ENCODE data around the gene DISP3.

The DISP3 gene

DNA sequence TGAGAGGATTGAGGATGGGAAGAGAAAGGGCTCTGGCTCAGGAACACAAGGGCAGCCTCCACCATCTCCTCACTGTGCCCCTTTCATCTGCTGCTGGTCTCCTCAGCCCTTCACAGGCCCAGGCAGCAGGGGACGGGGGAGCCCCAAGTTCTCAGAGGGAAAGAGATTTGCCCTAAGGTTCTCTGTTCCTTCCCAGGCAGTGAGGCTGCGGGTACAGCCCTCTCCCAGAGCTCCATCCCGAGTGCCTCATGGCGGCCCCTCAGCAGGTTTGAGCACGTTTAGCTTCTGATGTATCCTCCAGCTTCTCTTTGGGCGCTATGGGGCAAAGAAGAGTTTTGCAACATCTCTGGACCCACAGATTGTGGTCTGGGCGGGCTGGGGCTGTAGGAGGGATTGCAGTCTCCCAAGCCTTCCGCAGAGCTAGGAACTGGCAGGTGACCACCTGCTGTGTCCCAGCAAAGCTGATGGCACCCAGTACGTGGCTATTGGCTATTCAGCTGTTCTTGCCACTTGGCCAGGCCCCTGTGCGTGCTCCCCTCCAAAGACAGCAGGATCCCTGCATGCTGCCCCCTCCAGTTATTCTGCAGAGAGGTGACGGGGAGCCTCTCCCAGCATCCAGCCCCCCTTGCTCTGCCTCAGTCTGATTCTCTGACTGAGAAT lies 10.1 kb downstream of the DISP3 start:
- no peak for DNase-seq

DNA sequence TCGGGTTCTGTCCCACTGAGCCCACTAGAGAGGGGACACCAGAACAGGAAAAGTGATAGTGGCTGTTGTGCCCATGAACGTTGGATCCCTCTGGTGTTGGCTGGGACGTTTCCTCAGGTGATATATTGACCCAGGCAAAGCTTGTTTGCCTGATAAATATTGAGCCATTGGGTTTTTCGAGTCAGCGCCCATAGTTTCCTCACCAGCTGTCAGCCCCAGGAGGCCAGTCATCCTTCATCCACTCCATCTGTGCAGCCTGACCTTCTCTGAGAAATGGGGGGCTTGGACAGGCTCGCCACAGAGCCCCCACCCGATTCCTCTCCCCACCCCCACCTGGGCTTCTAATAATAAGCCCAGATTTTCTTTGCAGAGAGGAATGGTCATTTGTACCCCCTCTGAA lies 13.3 kb downstream of the DISP3 start:
- DNase-seq, result no peak

DNA sequence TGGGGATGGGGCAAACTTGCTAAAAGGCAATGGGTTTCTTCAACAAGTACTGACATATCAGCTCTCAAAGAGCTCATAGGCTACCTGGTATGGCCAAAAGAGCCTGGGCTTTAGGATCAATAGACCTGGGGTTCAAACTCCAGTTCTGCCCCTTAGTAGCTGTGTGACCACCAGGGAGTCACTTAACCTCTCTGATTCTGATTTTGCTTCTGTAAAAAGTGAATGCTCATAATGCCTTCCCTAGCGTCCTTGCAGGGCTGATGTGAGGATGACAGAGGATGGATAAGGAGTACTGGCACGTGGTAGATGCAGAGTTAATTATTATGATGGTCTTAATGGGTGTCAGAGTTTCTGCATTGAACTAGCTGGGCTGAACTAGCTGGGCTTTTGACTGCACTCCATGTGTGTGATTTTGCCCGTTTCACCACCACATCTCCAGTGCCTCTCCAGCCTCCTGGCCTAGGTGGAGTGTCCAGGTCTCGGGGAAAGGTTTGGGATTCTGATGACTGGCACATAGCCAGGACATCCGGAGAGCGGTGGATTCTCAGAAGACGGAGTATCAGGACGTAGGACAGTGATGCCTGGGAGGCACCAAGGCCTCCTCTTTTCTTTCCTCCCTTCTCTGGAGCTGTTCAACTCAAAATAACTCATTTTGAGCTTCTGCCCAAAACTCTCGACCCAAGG lies 15.2 kb downstream of the DISP3 start:
- no peak for DNase-seq

DNA sequence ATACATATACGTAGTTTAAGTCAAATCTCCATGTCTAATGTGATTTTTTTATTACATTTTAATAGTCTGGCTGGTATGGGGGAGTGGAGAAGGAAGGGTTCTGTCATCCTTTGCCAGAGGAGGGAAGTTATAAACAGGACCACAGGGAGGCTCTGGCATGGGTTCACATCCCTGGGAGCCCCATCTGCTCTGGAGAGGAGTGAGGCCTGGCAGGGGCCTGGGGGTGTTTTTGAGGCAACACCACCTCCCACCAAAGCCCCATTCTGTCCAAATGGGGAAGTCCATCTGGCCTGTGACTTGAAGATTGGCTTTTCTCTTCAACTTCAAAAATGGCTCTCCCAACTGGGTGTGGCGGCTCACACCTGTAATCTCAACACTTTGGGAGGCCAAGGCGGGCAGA lies 15.8 kb downstream of the DISP3 start:
- DNase-seq, result no peak

DNA sequence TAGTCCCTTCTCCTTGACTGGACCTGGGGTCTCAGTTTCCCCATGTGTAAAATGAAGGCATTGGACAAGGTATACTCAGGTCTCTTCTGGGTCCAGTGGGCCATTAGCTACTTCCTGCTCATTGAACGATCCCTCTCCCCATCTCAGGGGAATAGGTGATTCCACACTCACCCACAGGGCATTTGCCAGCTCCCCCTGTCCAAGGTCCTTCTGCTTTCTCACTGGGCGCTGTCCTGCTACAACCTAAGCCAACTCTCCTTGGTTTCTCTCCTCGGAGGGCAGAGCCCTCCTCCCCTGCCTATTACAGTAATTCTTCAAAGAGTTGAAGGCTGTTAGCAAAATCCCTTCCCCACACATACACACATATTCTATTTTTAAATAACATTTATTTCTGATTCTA lies 16.6 kb downstream of the DISP3 start:
- DNase-seq, result no peak

DNA sequence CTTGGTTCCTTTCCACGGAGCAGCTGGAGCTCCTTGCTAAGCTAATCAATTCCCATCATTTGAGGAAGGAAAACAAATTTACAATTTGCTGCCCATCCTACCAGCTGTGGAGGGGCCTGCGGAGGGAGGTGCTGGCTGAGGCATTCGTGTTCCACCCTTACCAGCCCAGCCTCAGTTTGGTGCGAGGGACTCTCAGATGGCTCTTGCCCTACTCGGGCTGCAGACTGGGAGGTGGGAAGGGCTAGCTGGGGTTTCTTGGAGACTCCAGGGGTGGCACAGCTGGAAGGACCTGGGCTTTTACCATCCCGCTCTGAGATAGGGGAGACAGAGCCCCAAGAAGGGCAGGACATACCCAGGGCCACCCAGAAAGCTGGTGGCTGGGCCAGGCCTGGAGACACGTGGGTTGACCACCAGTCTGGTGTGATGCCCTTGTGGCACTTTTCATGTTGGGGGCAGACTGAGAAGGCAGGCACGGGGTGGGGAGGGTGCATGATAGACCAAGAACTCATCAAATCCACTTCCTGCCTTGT lies 17.7 kb downstream of the DISP3 start:
- DNase-seq, result no peak

DNA sequence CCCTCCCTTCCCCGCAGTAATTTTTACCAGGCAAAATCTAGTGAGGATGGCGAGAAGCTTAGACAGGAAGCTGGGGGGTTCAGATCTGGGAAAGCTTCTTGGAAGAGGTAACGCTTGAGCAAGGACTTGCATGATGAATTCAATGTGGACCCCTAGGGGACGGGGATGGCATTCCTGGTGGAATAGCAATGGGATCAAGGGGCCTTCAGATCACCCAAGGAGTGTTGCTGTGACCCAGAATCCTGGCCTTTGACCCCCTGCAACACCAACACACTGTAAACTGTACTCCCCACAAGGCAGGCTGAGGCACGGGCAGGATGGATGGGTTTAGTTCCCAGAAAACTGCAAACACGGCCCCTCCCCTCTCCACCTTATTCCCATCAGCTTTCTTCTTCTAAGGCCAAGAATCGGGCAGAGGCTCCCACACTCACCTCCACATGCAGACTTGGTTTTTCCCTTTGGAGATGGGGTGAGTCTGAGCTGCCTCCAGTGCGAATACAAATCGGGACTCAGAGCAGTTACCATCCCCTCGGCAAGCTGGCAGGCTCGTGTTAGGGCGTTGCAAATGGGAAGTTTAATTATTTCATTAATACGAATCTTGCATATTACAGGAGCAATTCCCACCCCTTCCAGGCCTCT lies 20.1 kb downstream of the DISP3 start:
- no peak for DNase-seq

DNA sequence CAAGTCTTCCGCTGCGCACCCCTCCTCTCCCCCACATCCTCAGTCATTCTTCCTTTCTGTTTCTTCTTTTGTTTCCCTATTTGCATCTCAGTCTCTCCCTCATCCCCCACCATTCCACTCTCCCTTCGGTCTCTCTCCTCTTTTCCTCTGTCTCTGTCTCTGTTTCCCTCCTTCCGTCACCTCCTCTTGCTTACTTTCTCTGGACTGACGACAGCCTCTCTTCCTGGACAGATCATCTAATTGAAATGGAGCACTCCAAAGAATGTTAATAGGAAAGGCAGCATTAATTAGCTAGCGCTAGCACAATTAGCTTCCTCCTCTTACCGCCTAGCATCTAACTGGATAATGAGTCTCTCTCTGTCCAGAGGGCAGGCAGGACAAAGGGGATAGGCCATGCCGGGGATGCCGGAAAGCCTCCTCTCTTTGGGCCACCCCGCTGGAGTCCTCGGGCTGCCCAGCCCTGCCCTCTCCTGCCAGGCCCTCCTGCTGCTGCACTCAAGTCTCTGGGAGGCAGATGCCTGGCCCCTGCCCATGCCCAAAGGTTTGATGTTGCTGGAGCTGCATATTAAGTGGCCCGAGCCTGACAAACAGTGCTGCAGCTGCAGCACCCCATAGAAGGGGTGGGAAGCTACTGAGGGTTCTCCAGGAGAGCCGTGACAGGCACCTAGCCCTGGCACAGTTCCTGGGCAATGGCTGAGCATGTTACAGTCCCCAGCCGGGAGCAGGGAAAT lies 20.8 kb downstream of the DISP3 start:
- no peak for DNase-seq

DNA sequence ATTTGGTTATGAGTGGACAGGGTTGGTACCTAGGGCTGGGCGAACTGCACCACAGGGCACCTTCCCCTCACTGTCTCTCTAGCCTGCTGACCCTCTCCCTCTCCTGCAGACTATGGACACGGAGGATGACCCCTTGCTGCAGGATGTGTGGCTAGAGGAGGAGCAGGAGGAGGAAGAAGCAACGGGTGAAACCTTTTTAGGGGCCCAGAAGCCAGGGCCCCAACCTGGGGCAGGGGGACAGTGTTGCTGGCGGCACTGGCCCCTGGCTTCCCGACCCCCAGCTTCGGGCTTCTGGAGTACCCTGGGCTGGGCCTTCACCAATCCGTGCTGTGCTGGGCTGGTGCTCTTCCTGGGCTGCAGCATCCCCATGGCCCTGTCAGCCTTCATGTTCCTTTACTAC lies 21.9 kb downstream of the DISP3 start:
- no peak for DNase-seq

DNA sequence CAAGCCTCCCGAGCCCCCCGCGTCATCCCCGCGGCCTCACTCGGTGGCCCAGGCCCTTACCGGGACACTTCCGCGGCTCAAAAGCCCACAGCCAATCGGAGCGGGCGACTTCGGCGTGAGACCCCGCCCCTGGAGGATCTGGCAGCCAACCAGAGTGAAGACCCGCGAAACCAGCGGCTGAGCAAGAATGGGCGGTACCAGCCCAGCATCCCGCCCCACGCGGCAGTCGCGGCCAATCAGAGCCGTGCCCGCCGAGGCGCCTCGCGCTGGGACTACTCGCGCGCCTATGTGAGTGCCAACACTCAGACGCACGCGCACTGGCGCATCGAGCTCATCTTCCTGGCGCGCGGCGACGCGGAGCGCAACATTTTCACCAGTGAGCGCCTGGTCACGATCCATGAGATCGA lies 22.5 kb downstream of the DISP3 start:
- no peak for DNase-seq

DNA sequence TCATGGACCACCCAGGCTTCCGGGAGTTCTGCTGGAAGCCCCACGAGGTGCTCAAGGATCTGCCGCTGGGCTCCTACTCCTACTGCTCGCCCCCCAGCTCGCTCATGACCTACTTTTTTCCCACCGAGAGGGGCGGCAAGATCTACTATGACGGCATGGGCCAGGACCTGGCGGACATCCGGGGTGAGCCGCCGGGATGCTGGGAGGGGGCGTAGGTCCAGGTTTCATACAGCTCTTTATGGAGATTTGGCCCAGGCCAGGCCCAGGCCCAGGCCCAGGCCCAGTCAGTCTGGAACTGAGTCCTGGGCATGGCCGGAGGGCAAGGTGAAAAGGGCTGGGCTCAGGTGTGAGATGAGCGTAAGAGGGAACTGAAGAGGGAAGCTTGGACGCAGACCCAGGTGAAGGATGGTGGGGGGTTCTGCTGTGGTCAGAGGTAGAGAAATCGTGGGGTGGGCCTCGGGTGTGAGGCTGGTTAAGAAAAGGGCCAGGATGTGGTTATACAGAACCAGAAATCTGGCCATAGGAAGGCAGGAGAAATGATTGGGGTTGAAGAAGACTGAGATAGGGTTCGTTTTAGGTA lies 23.0 kb downstream of the DISP3 start:
- DNase-seq, result no peak

DNA sequence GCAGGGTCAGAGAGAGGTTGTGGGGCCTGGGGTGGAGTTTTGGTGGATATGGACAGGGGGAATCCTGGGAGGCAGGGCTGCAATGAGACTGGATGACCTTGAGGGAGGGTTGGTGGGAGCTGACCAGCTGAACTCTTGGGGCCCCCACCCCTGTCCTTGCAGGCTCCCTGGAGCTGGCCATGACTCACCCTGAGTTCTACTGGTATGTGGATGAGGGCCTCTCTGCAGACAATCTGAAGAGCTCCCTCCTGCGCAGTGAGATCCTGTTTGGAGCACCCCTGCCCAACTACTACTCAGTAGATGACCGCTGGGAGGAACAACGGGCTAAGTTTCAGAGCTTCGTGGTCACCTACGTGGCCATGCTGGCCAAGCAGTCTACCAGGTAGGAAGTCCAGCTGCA lies 23.6 kb downstream of the DISP3 start:
- no peak for DNase-seq

DNA sequence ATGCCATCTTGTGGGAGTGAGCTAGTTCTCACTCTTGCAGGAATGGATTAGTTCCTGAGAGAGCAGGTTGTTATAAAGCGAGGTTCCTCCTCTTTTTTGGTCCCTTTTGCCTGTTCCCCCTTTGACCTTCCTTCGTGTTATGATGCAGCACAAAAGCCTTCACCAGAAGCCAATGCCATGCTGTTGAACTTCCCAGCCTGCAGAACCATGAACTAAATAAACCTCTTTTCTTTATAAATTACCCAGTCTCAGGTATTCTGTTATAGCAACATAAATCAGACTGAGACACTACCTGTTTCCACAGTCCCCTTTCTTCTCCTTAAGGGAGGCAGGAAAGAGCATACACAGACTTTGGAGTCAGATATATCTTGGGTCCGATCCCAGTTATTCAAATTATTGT lies 25.6 kb downstream of the DISP3 start:
- DNase-seq, result no peak

DNA sequence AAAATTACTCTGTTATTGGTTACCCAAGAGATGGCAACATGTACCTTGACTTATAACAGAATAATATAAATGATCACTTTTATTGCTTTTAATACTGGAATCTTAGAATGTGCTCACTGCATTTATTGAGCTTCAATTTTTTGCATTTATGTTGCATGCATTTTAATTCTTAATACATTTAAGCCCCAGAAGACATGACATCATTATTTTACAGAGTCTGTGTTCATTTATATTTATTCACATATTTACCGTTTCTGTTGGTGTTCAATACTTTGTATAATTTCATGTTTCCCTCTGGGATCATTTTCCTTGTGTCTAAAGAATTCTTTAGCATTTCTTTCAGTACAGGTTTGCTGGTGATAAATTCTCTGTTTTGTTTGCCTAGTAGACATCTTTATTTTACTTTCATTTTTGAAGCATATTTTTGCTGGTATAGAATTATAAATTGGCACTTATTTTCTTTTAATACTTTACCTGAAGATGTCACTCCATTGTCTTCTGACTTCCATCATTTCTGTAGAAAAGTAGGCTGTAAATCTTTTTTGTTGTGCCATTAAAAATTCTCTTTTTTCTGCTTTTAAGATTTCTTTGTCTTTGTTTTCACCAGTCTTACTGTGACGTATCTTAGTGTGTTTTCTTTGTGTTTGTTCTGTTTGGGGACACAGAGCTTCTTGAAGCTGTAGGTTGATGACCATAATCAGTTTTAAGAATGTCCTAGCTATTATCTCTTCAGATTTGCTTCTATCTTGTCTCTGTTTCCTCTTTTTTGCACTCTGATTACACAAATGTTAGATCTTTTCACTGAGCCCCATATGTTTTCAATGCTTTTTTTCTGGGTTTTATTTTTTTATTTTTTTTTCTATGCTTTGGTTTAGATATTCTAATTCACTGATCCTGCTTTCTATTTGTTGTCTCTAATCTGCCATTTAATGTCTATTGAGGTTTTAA lies 26.9 kb downstream of the DISP3 start:
- DNase-seq, result no peak

DNA sequence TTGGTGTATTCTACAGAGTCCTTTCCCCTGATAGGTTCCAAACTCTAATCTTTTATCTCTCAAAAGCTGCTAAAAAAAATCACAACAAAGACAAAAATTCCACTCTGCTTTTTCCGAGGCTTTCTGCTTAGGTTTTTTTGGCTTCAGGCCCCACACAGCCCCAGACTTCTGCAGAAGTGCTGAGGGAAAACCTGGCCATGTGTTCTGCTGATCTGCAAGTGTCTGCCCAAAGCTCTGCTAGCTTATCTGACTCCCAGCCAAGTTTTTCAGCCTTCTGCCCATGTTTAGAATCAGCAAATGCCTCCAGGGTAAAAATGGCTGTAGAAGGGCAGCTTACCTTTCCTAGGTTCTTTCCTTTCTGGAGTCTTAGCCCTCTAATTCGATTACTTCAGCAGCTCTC lies 28.4 kb downstream of the DISP3 start:
- DNase-seq, result no peak

DNA sequence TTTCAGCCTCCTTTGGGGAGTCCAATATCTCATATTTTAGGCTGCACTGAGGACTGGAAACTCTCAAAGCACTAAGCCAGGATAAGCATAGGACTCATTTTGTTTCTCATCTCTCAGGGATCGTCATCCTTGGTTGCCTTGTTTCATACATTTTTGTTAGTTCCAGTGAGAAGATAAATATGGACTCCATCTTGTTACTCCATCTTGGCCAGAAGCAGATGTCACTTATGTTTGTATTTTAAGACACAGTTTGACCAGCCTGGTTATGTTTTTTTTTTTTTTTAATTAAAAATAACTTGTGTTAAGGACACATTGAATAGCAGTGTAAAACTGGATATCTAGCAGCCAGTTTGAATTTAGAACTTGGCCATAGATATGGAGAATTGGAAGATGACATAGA lies 34.7 kb downstream of the DISP3 start:
- no peak for DNase-seq

DNA sequence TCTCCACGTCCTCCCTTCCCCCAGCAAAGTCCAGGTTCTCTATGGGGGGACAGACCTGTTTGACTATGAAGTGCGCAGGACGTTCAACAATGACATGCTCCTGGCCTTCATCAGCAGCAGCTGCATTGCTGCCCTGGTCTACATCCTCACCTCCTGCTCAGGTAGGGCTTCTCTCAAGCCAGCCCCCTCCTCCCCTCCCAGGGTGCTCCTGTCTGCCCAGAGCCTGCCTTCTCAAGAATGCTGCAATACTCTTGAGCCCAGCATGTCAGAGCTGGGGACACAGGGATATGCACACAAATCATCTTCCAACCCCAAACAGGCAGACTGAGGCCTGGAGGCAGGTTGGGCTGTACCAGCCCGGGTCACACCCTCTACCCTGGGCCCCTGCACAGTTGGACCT lies 35.4 kb downstream of the DISP3 start:
- no peak for DNase-seq

DNA sequence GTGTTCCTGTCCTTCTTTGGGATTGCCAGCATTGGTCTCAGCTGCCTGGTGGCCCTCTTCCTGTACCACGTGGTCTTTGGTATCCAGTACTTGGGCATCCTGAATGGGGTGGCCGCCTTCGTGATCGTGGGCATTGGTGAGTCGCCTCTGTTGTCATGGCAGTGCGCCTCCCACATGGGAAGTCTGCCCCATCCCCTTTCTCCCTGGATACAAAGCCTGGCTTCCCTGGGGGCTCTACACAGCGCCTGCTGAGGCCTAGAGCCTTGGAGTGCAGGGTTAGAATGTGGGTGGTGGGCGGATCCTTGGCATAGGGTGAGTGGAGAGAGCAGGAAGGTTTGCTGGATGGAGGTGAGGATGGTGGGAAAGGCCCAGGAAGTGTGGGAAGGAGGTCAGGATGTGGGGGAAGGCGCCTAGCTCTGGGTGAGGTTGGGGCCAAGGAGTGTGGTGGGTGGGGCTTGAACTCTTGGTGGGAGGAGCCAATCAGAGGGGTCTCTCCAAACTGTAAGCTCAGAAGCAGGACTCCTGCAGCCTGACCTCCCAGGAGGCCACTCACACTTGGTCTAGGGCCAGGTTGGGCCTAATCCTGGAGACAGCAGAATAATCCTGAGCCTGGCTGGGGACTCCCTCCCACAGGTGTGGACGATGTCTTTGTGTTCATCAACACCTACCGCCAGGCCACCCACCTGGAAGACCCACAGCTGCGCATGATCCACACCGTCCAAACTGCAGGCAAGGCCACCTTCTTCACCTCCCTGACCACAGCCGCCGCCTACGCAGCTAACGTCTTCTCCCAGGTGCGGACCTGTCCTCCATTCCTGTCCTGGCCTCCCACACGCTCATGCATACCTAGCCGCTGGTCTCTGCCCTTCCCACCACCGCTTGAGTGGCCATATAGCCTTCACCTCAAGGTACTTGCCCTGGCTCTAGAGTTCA lies 36.7 kb downstream of the DISP3 start:
- no peak for DNase-seq

DNA sequence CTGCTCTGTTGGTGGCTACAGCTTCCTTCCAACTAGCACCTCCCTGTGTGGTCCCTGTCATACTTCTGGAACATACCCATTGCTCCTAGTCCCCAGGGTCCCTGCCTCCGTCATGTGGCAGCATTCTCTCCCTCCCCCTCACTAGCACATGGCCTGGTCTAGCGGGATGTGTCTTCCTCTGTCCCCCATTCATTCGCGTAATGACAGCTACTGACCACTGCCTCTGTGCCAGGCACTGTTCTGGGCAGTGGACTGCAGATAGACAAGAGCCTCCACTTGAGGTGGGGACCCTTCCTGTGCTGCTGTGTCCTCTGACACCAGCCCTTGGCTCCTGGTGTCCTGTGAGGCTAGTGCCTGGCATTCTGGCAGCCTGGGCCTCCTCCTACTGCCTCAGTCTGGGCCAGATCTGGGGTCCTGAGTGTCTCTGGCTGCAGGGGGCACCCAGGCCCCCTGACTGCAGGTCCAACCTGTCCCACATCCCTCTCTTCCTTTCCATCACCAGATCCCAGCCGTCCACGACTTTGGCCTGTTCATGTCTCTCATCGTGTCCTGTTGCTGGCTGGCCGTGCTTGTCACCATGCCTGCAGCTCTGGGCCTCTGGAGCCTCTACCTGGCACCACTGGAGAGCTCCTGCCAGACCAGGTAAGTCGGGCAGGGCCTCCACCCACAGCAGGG lies 38.1 kb downstream of the DISP3 start:
- DNase-seq, result no peak

DNA sequence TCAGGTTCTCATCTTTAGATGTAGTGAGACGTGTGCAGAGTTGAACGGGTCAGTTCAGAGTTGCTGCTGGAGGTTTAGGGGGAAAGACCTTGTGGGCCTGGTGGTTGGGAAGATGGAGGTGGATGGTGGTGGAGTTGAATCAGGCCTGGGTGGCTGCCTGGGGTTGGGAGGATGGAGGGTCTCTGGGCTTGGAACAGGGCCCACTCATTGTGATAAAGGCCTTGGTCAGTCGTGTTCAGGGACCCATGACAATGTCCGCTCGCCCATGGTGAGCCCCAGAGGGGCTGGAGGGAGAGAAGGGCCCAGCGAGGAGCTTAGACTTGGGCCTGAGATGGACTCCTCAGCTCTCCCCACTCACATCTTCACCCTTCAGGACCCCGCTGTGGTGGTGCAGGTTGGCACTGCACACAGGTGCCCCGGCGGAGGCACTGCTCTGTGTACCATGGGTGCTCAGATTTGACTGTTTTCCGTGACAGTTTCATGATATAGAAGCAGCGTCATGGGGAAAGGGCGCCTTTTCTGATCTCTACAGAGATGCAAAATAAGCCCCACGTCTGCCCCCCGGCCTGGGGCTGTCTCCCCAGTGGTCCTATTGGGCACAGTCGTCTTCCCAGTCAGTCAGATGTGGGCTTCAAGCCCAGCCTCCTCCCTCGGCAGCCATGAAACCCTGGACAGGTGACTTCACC lies 39.2 kb downstream of the DISP3 start:
- no peak for DNase-seq
